GM10847 (cell line): ENCODE results near the gene PALLD.

Experiments
- POLR2A ChIP-seq: IDR thresholded peaks from 2 replicates; pipeline ENCODE4 v1.6.1; 2011; ENCODE audit not compliant: insufficient read length; ENCODE audit errors: extremely low read depth

Gene PALLD

GRCh38 chr4:168860827-168861226, 364.0 kb downstream of the PALLD start:
- no peak for TF ChIP-seq POLR2A

- no peak for TF ChIP-seq POLR2A
Measured at GRCh38 chr4:168863719-168864647, 367.1 kb downstream of the PALLD start.

GRCh38 chr4:168864821-168865541, 368.1 kb downstream of the PALLD start:
- TF ChIP-seq POLR2A: no peak

GRCh38 chr4:168865854-168866253, 369.0 kb downstream of the PALLD start:
- no peak for TF ChIP-seq POLR2A

- TF ChIP-seq POLR2A: no peak
Measured at GRCh38 chr4:168866635-168867034, 369.8 kb downstream of the PALLD start.

- no peak for TF ChIP-seq POLR2A
Measured at GRCh38 chr4:168867128-168867527, 370.3 kb downstream of the PALLD start.

GRCh38 chr4:168868044-168868781, 371.4 kb downstream of the PALLD start:
- no peak for TF ChIP-seq POLR2A

GRCh38 chr4:168868802-168869201, 371.9 kb downstream of the PALLD start:
- no peak for TF ChIP-seq POLR2A

GRCh38 chr4:168870004-168870403, 373.2 kb downstream of the PALLD start:
- TF ChIP-seq POLR2A: no peak

- no peak for TF ChIP-seq POLR2A
Measured at GRCh38 chr4:168871632-168872031, 374.8 kb downstream of the PALLD start.

- no peak for TF ChIP-seq POLR2A
Measured at GRCh38 chr4:168874083-168874482, 377.2 kb downstream of the PALLD start.

- TF ChIP-seq POLR2A: no peak
Measured at GRCh38 chr4:168876106-168876505, 379.3 kb downstream of the PALLD start.

- TF ChIP-seq POLR2A: no peak
Measured at GRCh38 chr4:168877511-168878491, 380.9 kb downstream of the PALLD start.

GRCh38 chr4:168878623-168879022, 381.8 kb downstream of the PALLD start:
- no peak for TF ChIP-seq POLR2A
